Measurements from ENCODE around the gene FRYL.

- TF ChIP-seq SIN3A (IDR thresholded peaks at IDR 0.05; ENCODE audit: low read depth) (no peak), CTCF (IDR thresholded peaks at IDR 0.05 in 2 of 3, conservative IDR thresholded peaks at IDR 0.05 in 1 of 3; ENCODE audit: borderline replicate concordance in 1 of 3, insufficient read depth in 1 of 3, low read depth in 2 of 3, low read length in 2 of 3) (no peak), YY1 (IDR thresholded peaks at IDR 0.05; ENCODE audit: extremely low read depth, insufficient replicate concordance, low read depth, low read length) (no peak), POLR2A (IDR thresholded peaks at IDR 0.05; ENCODE audit: borderline replicate concordance, extremely low read depth, insufficient read depth, insufficient read length) (no peak)
Measured at GRCh38 chr4:48755281-48755680, 24.8 kb downstream of the FRYL start.

Data from HCT116 (cell line).